Measurements from ENCODE around the gene CD207. TPM values are rescaled to one million over a fixed set of nuclear protein-coding genes. Genes with fewer than 3 reads are reported as not detected.

The CD207 gene
- total and polyA plus RNA-seq, 2 experiments from 2014 or later: not detected

- ATAC-seq: no peak
- H4K20me1 ChIP-seq (replicated peaks; ENCODE audit: insufficient read depth): no peaks in the 10 kb centered on the region
- peaks cover 4% of the 10 kb centered on the region; the same call in 1 of the 2 replicates for H3K9me2 ChIP-seq (ENCODE audit: insufficient read depth)
- H3F3A ChIP-seq (replicated peaks; ENCODE audit: low read depth): no peaks in the 10 kb centered on the region
- peaks cover 3% of the 10 kb centered on the region; the same call in 1 of the 2 replicates for H3K27me3 ChIP-seq (ENCODE audit: insufficient read depth)
- TF ChIP-seq EZH2 (IDR thresholded peaks at IDR 0.05; ENCODE audit: low read depth, unreplicated experiment) (no peak), ZNF114 (CRISPR knock-in tag; IDR thresholded peaks at IDR 0.05) (no peak), JUNB (IDR thresholded peaks at IDR 0.05; ENCODE audit: unreplicated experiment) (no peak), EZH2phosphoT487 (IDR thresholded peaks at IDR 0.05; ENCODE audit: unreplicated experiment) (no peak), ETS1 (IDR thresholded peaks at IDR 0.05) (no peak), REST (IDR thresholded peaks at IDR 0.05; ENCODE audit: unreplicated experiment) (no peak), NANOG (IDR thresholded peaks at IDR 0.05; ENCODE audit: borderline replicate concordance) (no peak), ZNF462 (CRISPR knock-in tag; IDR thresholded peaks at IDR 0.05) (no peak), CREB1 (CRISPR knock-in tag; IDR thresholded peaks at IDR 0.05; ENCODE audit: low read depth) (no peak), CTCF (conservative IDR thresholded peaks at IDR 0.05; ENCODE audit: low read depth in 2 of 2) (no peak), STAT1 (IDR thresholded peaks at IDR 0.05; ENCODE audit: unreplicated experiment) (no peak), POLR2AphosphoS5 (IDR thresholded peaks at IDR 0.05; ENCODE audit: low read depth) (no peak), ZNF331 (CRISPR knock-in tag; IDR thresholded peaks at IDR 0.05; ENCODE audit: low read depth) (no peak)
- Mint-ChIP-seq H3K36me3 (ENCODE audit: low read depth) (no peaks in the 10 kb centered on the region), H3K9me3 (no peaks in the 10 kb centered on the region), H3K4me1 (no peaks in the 10 kb centered on the region; the same call in 2 of the 3 replicates), H3K27ac (no peak within 1 kb of the TSS), H3K4me3 (no peak within 1 kb of the TSS), H3K27me3 (ENCODE audit: insufficient read depth, low read depth, poor library complexity) (peaks cover 7% of the 10 kb centered on the region)
- no peaks in the 10 kb centered on the region for H3K79me2 ChIP-seq (replicated peaks; ENCODE audit: insufficient read depth)
- no peak within 1 kb of the TSS for H3K4me2 ChIP-seq
- H3K4me1 ChIP-seq (ENCODE audit: insufficient read depth): no peaks in the 10 kb centered on the region
- no peaks in the 10 kb centered on the region for H3K36me3 ChIP-seq (ENCODE audit: insufficient read depth)
- DNase-seq (ENCODE audit: low spot score): no peak
- H3K27ac ChIP-seq (ENCODE audit: low read depth): no peak within 1 kb of the TSS
- no peak within 1 kb of the TSS for H3K4me3 ChIP-seq
- no peak within 1 kb of the TSS for H2AFZ ChIP-seq
Measured at GRCh38 chr2:70820499-70820898, 15.1 kb downstream of the CD207 start, which contains the start of gene CLEC4F. Gene CLEC4F (minus strand): TSS chr2:70820599. CDS start chr2:70820523, 76 bp downstream.
